ENCODE results near the gene NMRK1.

GRCh38 chr9:75071530-75072122 is 16.3 kb downstream of the NMRK1 start:
- TF ChIP-seq CTCF (IDR thresholded peaks at IDR 0.05), result no peak
- no peak for TF ChIP-seq POLR2A (IDR thresholded peaks at IDR 0.05)
